K562 (cell line): ENCODE results near the gene MRPS24. TPM values are rescaled to one million over a fixed set of nuclear protein-coding genes. Genes with fewer than 3 reads are reported as not detected.

Experiments used
- ATAC-seq: fragments of 200-7000 bp; cut with Tn5 transposase; 3 replicates; pipeline ENCODE4 v1.9.1; 2020; ENCODE audit warnings: moderate library complexity
- BruUV-seq: library from RNA; stranded (reverse); fragments of 400-500 nt; replicated peaks from 2 replicates; lab custom pipeline; 2021; lab: Mats Ljungman, UMichigan
- CTCF ChIA-PET: fragments of 300-600 bp; formaldehyde crosslinking; extraction: SDS; loops from one replicate; lab custom pipeline; 2021; ENCODE audit warnings: low intra/inter-chr PET ratio; lab: Yijun Ruan, JAX
- POLR2A ChIA-PET: fragments of 300-600, 350-650 bp; sonication (Branson Sonifier 250); formaldehyde crosslinking; extraction: SDS; loops from one replicate; lab custom pipeline; 2021; ENCODE audit warnings: antibody characterized with exemption, inconsistent platforms; lab: Yijun Ruan, JAX
- DNase-seq, 4 experiments: peaks; one replicate each; pipeline versions ENCODE4 v3.0.0 to v3.0.0-alpha.2; 2011 to 2018; ENCODE audit warnings: low spot score in 3 of 4, mixed read lengths in 3 of 4; ENCODE audit errors: extremely low read depth in 1 of 4
- FAIRE-seq: peaks from 2 replicates; lab custom pipeline; 2011; peaks lifted over from hg19 to GRCh38; lab: Jason Lieb, UNC
- H2AFZ ChIP-seq: 2 replicates; pipeline ENCODE4 v1.6.0; 2011; ENCODE audit warnings: low read depth, low read length, control low read depth, inconsistent platforms
- H3K27ac ChIP-seq: fragments of 200-600 bp; 3 replicates; pipeline ENCODE4 v1.8.0; 2011; ENCODE audit warnings: low read depth, mild to moderate bottlenecking, control low read depth, inconsistent platforms, low read length, moderate library complexity, mixed read lengths; ENCODE audit errors: extremely low read depth
- H3K27me3 ChIP-seq, 2 experiments: fragments of 300-600 bp in 1 of 2; 2 replicates in 1 of 2; 3 replicates in 1 of 2; pipeline versions ENCODE4 v1.6.0 to v1.8.0; 2011; ENCODE audit warnings: inconsistent platforms in 2 of 2, low read length in 2 of 2, mild to moderate bottlenecking in 1 of 2, mixed read lengths in 1 of 2, moderate library complexity in 1 of 2; ENCODE audit not compliant: control insufficient read depth in 2 of 2, insufficient read depth in 2 of 2
- H3K36me3 ChIP-seq: fragments of 300-600 bp; 3 replicates; pipeline ENCODE4 v1.8.0; 2011; ENCODE audit warnings: mild to moderate bottlenecking, low read length, inconsistent platforms; ENCODE audit not compliant: control insufficient read depth, insufficient read depth
- H3K4me1 ChIP-seq, 2 experiments: fragments of 200-600 bp in 1 of 2; replicated peaks in 1 of 2; 2 replicates in 1 of 2; 3 replicates in 1 of 2; pipeline versions ENCODE4 v1.5.1 to v1.8.0; 2011; ENCODE audit warnings: inconsistent platforms in 2 of 2, low read length in 2 of 2, mild to moderate bottlenecking in 1 of 2, mixed read lengths in 1 of 2, moderate library complexity in 1 of 2; ENCODE audit not compliant: control insufficient read depth in 2 of 2, insufficient read depth in 2 of 2
- H3K4me2 ChIP-seq: 2 replicates; pipeline ENCODE4 v1.6.1; 2011; ENCODE audit warnings: low read length, control low read depth, inconsistent platforms, mixed read lengths; ENCODE audit not compliant: insufficient read depth
- H3K4me3 ChIP-seq: fragments of 200-600 bp; sonication (generic), shearing (Covaris generic); 2 replicates; pipeline ENCODE4 v1.5.1; 2016; ENCODE audit warnings: control low read depth, inconsistent platforms
- H3K79me2 ChIP-seq: fragments of 200-600 bp; 3 replicates; pipeline ENCODE4 v1.8.0; 2011; ENCODE audit warnings: low read length, inconsistent platforms; ENCODE audit not compliant: control insufficient read depth, insufficient read depth
- H3K9ac ChIP-seq, 2 experiments: 2 replicates each; pipeline versions ENCODE4 v1.6.0 to v1.6.1; 2011; ENCODE audit warnings: low read depth in 2 of 2, low read length in 2 of 2, control low read depth in 1 of 2, inconsistent platforms in 1 of 2, mild to moderate bottlenecking in 1 of 2, mixed read lengths in 1 of 2; ENCODE audit not compliant: insufficient read depth in 1 of 2
- H3K9me1 ChIP-seq: one replicate; pipeline ENCODE4 v1.6.0; 2011; ENCODE audit warnings: inconsistent platforms, mild to moderate bottlenecking, low read length, moderate library complexity; ENCODE audit not compliant: control insufficient read depth, insufficient read depth
- H3K9me3 ChIP-seq: replicated peaks from 2 replicates; pipeline ENCODE4 v1.5.1; 2011; ENCODE audit warnings: low read depth, low read length, inconsistent platforms; ENCODE audit not compliant: control insufficient read depth, insufficient read depth
- H4K20me1 ChIP-seq: replicated peaks from 2 replicates; pipeline ENCODE4 v1.6.1; 2011; ENCODE audit warnings: low read length, inconsistent platforms, mixed read lengths; ENCODE audit not compliant: control insufficient read depth, insufficient read depth
- NFE2 ChIP-seq: IDR thresholded peaks from 2 replicates; pipeline ENCODE4 v1.6.1; 2014; ENCODE audit warnings: antibody characterized with exemption, low read depth
- NR3C1 ChIP-seq: sonication (generic); formaldehyde crosslinking; IDR thresholded peaks from 2 replicates; pipeline ENCODE4 v1.8.1; 2022; ENCODE audit warnings: missing genetic modification reagents
- NRF1 ChIP-seq, 2 experiments: fragments of 450-650 bp; IDR thresholded peaks in 1 of 2; conservative IDR thresholded peaks in 1 of 2; 2 replicates each; pipeline ENCODE4 v1.6.1; 2014; ENCODE audit warnings: mild to moderate bottlenecking in 2 of 2
- PHF21A ChIP-seq: fragments of 450-650 bp; IDR thresholded peaks from 2 replicates; pipeline ENCODE4 v1.6.1; 2017; ENCODE audit warnings: low read depth, borderline replicate concordance
- POLR2A ChIP-seq: fragments of 450-650 bp; conservative IDR thresholded peaks from 2 replicates; pipeline ENCODE4 v1.6.1; 2016
- POLR2H ChIP-seq: IDR thresholded peaks from 2 replicates; pipeline ENCODE4 v1.6.1; 2016; ENCODE audit warnings: missing genetic modification characterization, low read depth, mild to moderate bottlenecking, control low read depth, missing compliant biosample characterization, moderate library complexity
- RBBP5 ChIP-seq: fragments of 200-600 bp; sonication (generic); IDR thresholded peaks from 2 replicates; pipeline ENCODE4 v1.6.1; 2012; ENCODE audit warnings: borderline replicate concordance, mild to moderate bottlenecking, low read length, control low read depth, inconsistent platforms; ENCODE audit not compliant: insufficient read depth, poor library complexity, severe bottlenecking
- RBFOX2 ChIP-seq: fragments of 200-400 bp; formaldehyde crosslinking; IDR thresholded peaks from 2 replicates; pipeline ENCODE4 v1.6.1; 2017; ENCODE audit warnings: low read depth, mild to moderate bottlenecking, low read length, moderate library complexity
- TFAM ChIP-seq: fragments of 250-450 bp; sonication (Bioruptor Pico); conservative IDR thresholded peaks from 2 replicates; pipeline ENCODE4 v1.5.0; 2021; ENCODE audit warnings: mild to moderate bottlenecking, moderate library complexity
- XRCC3 ChIP-seq: fragments of 450-650 bp; IDR thresholded peaks from 2 replicates; pipeline ENCODE4 v1.6.1; 2017; ENCODE audit warnings: mild to moderate bottlenecking, moderate library complexity
- ZFX ChIP-seq: sonication (generic); formaldehyde crosslinking; IDR thresholded peaks from 2 replicates; pipeline ENCODE4 v1.8.0; 2022; ENCODE audit warnings: mild to moderate bottlenecking, missing genetic modification reagents, moderate library complexity
- ZNF561 ChIP-seq: fragments of 450-650 bp; formaldehyde crosslinking; conservative IDR thresholded peaks from 2 replicates; pipeline ENCODE4 v1.4.0; 2020; ENCODE audit warnings: mild to moderate bottlenecking, moderate library complexity
- WGBS: fragments of 100-300 bp; shearing (Covaris generic); methylation state at CpG from one replicate; pipeline ENCODE4 v1.1.6; 2016; ENCODE audit warnings: low coverage, mixed read lengths; ENCODE audit not compliant: insufficient coverage; ENCODE audit errors: missing lambda C conversion rate; 5-methylcytosine and 5-hydroxymethylcytosine counted together
- in situ Hi-C: fragments of 300-500 bp; cut with MboI; formaldehyde crosslinking; loops from 4 replicates; pipeline ENCODE4 v1.15.0; 2018; ENCODE audit warnings: inconsistent platforms, mixed read lengths
- intact Hi-C: fragments of 100-400 bp; cut with micrococcal nuclease; formaldehyde crosslinking; loops from 2 replicates; pipeline ENCODE4 v1.14.2; 2022
- polyA plus RNA-seq, 8 experiments: library from polyadenylated mRNA; depleted of rRNA in 4 of 8; stranded (reverse) in 5 of 8; unstranded in 3 of 8; fragments of >200 nt; fragmentation: Nextera tagmentation in 2 of 8; fragmentation: Illumina TruSeq in 1 of 8; extraction: Ambion mirVana in 2 of 8; extraction: Trizol in 1 of 8; gene quantifications; 2 replicates each; pipeline versions ENCODE4 v1.2.1 to v1.2.3, GENCODE V29; 2011 to 2014; ENCODE audit warnings: inconsistent platforms in 1 of 8, missing spikeins in 1 of 8
- total RNA-seq, 7 experiments: library from RNA; depleted of rRNA in 6 of 7; stranded (reverse); fragments of >200 nt in 6 of 7; fragmentation: Illumina TruSeq in 2 of 7; extraction: Trizol in 2 of 7; gene quantifications; 2 replicates each; pipeline versions ENCODE4 v1.2.1 to v1.2.3, GENCODE V29; 2011 to 2021; ENCODE audit warnings: low replicate concordance in 1 of 7
- TF ChIP-seq, protein P1 (sequence below), 2 experiments: IDR thresholded peaks; 2 replicates each; pipeline ENCODE4 v1.6.1; 2011; ENCODE audit warnings: borderline replicate concordance in 1 of 2, control low read depth in 1 of 2, low read depth in 1 of 2, low read length in 1 of 2, mild to moderate bottlenecking in 1 of 2, mixed read lengths in 1 of 2, moderate library complexity in 1 of 2; ENCODE audit not compliant: insufficient read depth in 1 of 2, insufficient read length in 1 of 2, poor library complexity in 1 of 2, severe bottlenecking in 1 of 2; ENCODE audit errors: extremely low read depth in 1 of 2
- TF ChIP-seq, protein P2 (sequence below), 2 experiments: fragments of 450-650 bp; IDR thresholded peaks; 2 replicates each; pipeline ENCODE4 v1.6.1; 2016
- TF ChIP-seq, protein P3 (sequence below): fragments of 450-650 bp; IDR thresholded peaks from 2 replicates; pipeline ENCODE4 v1.6.1; 2016
- TF ChIP-seq, protein P4 (sequence below): fragments of 450-650 bp; IDR thresholded peaks from 2 replicates; pipeline ENCODE4 v1.6.1; 2016; ENCODE audit warnings: missing biosample characterization, missing genetic modification characterization

Gene MRPS24
- total and polyA plus RNA-seq, 9 of the 15 experiments (the other 6 are each of a cell fraction or from before 2014, with no cell fraction given), result 51.4 to 214 (median 169) TPM

DNA sequence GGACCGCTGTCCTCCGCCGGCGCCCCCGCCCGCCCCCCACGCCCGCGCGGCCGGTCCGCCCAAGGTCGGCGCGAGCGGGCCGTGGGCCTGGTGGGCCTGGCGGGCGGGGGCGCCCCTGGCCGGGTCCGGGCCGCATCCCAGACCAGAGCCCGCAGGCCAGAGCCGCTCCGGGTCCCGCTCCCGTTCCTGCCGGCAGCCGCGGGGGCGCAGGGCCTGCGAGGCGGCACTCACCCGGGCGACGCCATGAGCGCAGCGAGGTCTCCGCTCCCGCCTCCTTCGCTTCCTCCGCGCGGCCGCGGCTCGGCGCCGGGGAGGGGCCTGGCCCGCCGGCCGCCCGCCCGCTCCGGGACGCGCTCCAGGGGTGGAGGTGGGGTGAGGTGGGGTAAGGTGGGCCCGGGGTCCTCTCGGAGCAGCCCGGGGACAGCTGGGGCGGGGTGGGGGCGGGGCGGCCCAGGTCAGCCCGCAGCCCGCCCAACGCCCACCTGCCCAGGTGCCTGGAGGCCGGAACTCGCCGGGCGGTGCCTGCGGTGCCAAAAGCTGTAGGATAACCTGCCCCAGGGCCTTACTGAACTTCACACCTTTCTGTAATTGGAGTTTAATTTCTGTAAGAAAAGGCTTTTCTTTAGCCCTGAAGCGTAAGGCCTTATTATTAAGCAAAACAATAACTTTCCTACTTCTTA, 37.2 kb upstream of the MRPS24 start, which contains the start of gene URGCP (continued):
- no peak for TF ChIP-seq NFE2
- TF ChIP-seq, protein P1, sequence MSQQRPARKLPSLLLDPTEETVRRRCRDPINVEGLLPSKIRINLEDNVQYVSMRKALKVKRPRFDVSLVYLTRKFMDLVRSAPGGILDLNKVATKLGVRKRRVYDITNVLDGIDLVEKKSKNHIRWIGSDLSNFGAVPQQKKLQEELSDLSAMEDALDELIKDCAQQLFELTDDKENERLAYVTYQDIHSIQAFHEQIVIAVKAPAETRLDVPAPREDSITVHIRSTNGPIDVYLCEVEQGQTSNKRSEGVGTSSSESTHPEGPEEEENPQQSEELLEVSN (IDR thresholded peaks at IDR 0.05; ENCODE audit: borderline replicate concordance in 1 of 2, extremely low read depth in 1 of 2, insufficient read depth in 1 of 2, insufficient read length in 1 of 2, low read depth in 1 of 2, low read length in 1 of 2, poor library complexity in 1 of 2, severe bottlenecking in 1 of 2), result peak; percentile 76 to 92

DNA sequence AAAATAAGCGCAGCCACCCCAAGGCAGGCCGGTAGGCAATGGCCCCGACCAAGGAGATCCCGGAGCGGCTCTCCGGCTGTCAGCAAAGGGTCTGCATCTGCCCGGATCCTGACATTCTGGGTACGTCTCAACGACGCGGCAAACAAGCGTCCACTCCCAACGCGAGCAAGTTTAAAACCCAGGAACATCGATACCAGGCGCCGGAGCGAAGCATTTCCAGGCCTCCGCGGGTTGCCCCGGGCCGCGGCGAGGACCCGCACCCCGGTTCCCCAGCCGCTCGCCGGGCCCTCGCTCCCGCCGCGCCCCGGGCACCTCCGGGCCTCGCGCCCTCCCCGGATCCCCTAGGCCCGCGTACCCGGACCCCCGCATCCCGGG, 36.6 kb upstream of the MRPS24 start:
- H2AFZ ChIP-seq, result peak overlapping the region; percentile 77
- no TSS peak for BruUV-seq
- H3K27ac ChIP-seq, result peak overlapping the region; percentile 63
- in situ Hi-C loops (no loop called here), intact Hi-C loops (no loop called here)
- H3K4me3 ChIP-seq, result peak overlapping the region; percentile 57
- peak overlapping the region; percentile 70 to 97 for H3K9ac ChIP-seq
- H3K4me1 ChIP-seq, result peaks cover 15 to 26% of the 10 kb centered on the region in 2 experiments
- H3K27me3 ChIP-seq, result no peaks in the 10 kb centered on the region
- DNase-seq, result peak in 2 of 4 experiments; percentile 45 to 55
- FAIRE-seq, result no peak
- peaks cover 48% of the 10 kb centered on the region for H3K79me2 ChIP-seq
- peaks cover 25% of the 10 kb centered on the region; the same call in 1 of the 2 replicates for H4K20me1 ChIP-seq
- ATAC-seq, result peak; percentile 57
- no peaks in the 10 kb centered on the region for H3K9me3 ChIP-seq
- 0% methylated on average over 18 of the region's 43 CpGs for WGBS
- H3K4me2 ChIP-seq, result peak overlapping the region; percentile 68
- H3K36me3 ChIP-seq, result peaks cover 7% of the 10 kb centered on the region; the same call in 2 of the 3 replicates
- H3K9me1 ChIP-seq, result no peaks in the 10 kb centered on the region
- POLR2A ChIA-PET, result interaction anchor here (1.5 kb wide), 1 partner anchor 20 kb away, joined by 3 read pairs; the partner anchor contains the start of gene UBE2D4
- CTCF ChIA-PET, result no interaction called here
- TF ChIP-seq, protein P2, sequence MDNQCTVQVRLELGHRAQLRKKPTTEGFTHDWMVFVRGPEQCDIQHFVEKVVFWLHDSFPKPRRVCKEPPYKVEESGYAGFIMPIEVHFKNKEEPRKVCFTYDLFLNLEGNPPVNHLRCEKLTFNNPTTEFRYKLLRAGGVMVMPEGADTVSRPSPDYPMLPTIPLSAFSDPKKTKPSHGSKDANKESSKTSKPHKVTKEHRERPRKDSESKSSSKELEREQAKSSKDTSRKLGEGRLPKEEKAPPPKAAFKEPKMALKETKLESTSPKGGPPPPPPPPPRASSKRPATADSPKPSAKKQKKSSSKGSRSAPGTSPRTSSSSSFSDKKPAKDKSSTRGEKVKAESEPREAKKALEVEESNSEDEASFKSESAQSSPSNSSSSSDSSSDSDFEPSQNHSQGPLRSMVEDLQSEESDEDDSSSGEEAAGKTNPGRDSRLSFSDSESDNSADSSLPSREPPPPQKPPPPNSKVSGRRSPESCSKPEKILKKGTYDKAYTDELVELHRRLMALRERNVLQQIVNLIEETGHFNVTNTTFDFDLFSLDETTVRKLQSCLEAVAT (IDR thresholded peaks at IDR 0.05), result no peak
- TF ChIP-seq NR3C1 (CRISPR knock-in tag) (no peak), RBFOX2 (peak; percentile 55), TFAM (no peak), XRCC3 (no peak), ZFX (CRISPR knock-in tag) (peak; percentile 60), RBBP5 (peak; percentile 73), ZNF561 (CRISPR knock-in tag) (no peak), NRF1 (conservative IDR thresholded peaks at IDR 0.05 in 1 of 2, IDR thresholded peaks at IDR 0.05 in 1 of 2) (no peak), PHF21A (no peak), POLR2H (tag) (no peak), POLR2A (no peak)
- TF ChIP-seq, protein P3, sequence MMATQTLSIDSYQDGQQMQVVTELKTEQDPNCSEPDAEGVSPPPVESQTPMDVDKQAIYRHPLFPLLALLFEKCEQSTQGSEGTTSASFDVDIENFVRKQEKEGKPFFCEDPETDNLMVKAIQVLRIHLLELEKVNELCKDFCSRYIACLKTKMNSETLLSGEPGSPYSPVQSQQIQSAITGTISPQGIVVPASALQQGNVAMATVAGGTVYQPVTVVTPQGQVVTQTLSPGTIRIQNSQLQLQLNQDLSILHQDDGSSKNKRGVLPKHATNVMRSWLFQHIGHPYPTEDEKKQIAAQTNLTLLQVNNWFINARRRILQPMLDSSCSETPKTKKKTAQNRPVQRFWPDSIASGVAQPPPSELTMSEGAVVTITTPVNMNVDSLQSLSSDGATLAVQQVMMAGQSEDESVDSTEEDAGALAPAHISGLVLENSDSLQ, result no peak
- TF ChIP-seq, protein P4, sequence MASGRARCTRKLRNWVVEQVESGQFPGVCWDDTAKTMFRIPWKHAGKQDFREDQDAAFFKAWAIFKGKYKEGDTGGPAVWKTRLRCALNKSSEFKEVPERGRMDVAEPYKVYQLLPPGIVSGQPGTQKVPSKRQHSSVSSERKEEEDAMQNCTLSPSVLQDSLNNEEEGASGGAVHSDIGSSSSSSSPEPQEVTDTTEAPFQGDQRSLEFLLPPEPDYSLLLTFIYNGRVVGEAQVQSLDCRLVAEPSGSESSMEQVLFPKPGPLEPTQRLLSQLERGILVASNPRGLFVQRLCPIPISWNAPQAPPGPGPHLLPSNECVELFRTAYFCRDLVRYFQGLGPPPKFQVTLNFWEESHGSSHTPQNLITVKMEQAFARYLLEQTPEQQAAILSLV (tag), result no peak
